Activated naive CD8-positive, alpha-beta T cell treated with anti-CD3 and anti-CD28 coated beads for 36 hours (primary cell): ENCODE measurements around the gene ACAD8. TPM values are rescaled to one million over a fixed set of nuclear protein-coding genes. Genes with fewer than 3 reads are reported as not detected.

Experiments used
- DNase-seq: peaks from one replicate; pipeline ENCODE4 v3.0.0; 2021
- H3K27ac Mint-ChIP-seq: one replicate; pipeline ENCODE4 v1.8.0; 2022; ENCODE audit warnings: mild to moderate bottlenecking, moderate library complexity, mixed read lengths
- H3K27me3 Mint-ChIP-seq: one replicate; pipeline ENCODE4 v1.8.0; 2022; ENCODE audit warnings: mild to moderate bottlenecking, mixed read lengths
- H3K36me3 Mint-ChIP-seq: one replicate; pipeline ENCODE4 v1.8.0; 2021; ENCODE audit warnings: mild to moderate bottlenecking, mixed read lengths
- H3K4me1 Mint-ChIP-seq: one replicate; pipeline ENCODE4 v1.8.0; 2021; ENCODE audit warnings: mixed read lengths
- H3K4me3 Mint-ChIP-seq: one replicate; pipeline ENCODE4 v1.8.0; 2022; ENCODE audit warnings: mild to moderate bottlenecking, moderate library complexity, mixed read lengths
- H3K9me3 Mint-ChIP-seq: one replicate; pipeline ENCODE4 v1.8.0; 2022; ENCODE audit warnings: mixed read lengths
- total RNA-seq, 2 experiments: library from RNA; stranded (reverse); gene quantifications; one replicate each; pipeline ENCODE4 v1.2.3, GENCODE V29; 2021

The ACAD8 gene
- total RNA-seq = 10 to 100 TPM; 20.9 to 21.1 TPM

- no peaks in the 10 kb centered on the region for H3K27me3 Mint-ChIP-seq
- DNase-seq = peak; percentile 97
- H3K4me1 Mint-ChIP-seq = peaks cover 37% of the 10 kb centered on the region
- H3K9me3 Mint-ChIP-seq = no peaks in the 10 kb centered on the region
- H3K27ac Mint-ChIP-seq = peak within 1 kb of the TSS; percentile 86
- peaks cover 13% of the 10 kb centered on the region for H3K36me3 Mint-ChIP-seq
- peak within 1 kb of the TSS; percentile 85 for H3K4me3 Mint-ChIP-seq
Measured at GRCh38 chr11:134253188-134253993, at the start of gene ACAD8, which contains the start of gene THYN1. TSS of gene ACAD8 (plus strand) at chr11:134253568. CDS start at chr11:134253601, 33 bp downstream. TSS of gene THYN1 (minus strand) at chr11:134253352. CDS start at chr11:134252882, 470 bp downstream.

DNA sequence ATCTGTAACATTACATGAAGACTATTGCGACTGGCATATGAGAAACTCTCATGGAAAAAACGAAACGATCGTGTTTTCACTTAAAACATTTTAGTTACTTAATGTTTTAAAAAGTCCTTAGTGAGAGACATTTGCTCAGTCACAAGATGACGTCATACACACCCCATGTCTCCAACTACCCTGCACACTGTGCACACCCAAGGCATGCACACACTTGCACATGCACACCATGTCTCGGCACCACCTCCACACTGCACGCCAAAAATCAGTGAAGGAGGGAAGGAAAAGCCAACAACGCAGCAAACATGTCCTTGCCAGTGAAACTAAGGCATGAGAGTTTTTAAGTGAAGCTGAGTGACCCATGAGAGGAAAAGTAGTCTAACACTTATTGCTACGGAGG is 47.6 kb upstream of the ACAD8 start:
- peaks cover 50% of the 10 kb centered on the region for H3K36me3 Mint-ChIP-seq
- H3K27ac Mint-ChIP-seq = no peak overlapping the region
- H3K4me1 Mint-ChIP-seq = no peaks in the 10 kb centered on the region
- no peaks in the 10 kb centered on the region for H3K27me3 Mint-ChIP-seq
- no peak for DNase-seq
- no peak overlapping the region for H3K4me3 Mint-ChIP-seq
- no peaks in the 10 kb centered on the region for H3K9me3 Mint-ChIP-seq

DNA sequence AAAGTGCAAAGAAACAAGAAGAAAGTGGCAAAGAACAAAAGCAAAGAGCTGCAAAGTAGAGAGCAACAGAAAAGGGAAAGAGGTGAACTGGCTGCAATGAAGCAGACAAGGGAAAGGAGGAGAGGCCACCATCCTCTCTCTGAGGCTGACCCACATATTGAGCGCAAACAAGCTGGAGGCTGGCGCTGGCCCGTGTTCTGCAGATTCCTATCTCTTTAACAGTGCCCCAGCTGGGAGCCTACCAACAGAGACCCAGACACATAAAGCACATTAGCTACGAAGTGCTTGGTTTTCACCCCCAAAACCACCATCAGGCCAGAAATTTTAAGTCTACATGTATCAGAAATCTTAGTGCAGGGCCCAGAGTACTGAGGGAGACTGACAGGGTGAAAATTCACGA is 47.2 kb upstream of the ACAD8 start:
- H3K9me3 Mint-ChIP-seq = no peaks in the 10 kb centered on the region
- no peak overlapping the region for H3K27ac Mint-ChIP-seq
- DNase-seq = no peak
- no peaks in the 10 kb centered on the region for H3K27me3 Mint-ChIP-seq
- no peaks in the 10 kb centered on the region for H3K4me1 Mint-ChIP-seq
- peaks cover 50% of the 10 kb centered on the region for H3K36me3 Mint-ChIP-seq
- H3K4me3 Mint-ChIP-seq = no peak overlapping the region

DNA sequence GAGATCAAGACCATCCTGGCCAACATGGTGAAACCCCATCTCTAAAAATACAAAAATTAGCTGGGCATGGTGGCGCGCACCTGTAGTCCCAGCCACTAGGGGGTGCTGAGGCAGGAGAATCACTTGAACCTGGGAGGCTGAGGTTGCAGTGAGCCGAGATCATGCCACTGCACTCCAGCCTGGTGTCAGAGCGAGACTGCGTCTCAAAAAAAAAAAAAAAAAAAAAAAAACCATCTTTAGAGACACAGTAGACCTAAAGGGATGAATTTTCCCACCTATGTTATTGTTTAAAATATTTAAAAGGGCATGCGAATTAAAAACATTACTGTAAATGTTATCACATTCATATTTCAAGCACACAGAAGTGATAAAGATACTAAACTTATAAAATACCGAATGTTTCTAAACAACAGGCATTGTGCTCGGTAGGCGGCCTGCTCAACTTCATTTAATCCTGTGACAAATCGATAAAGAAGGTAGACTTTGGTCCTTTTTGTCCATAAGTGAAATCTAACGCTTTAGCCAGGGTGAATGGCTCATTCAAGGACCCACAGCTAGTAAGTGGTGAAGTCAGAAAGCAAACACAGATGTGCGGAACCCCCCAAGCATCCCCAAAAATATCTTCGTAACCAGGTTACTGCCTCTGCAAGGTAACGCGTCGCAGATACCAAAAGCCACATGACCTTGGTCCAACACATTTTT is 45.7 kb upstream of the ACAD8 start:
- Mint-ChIP-seq H3K27ac (no peak overlapping the region), H3K9me3 (no peaks in the 10 kb centered on the region), H3K4me3 (no peak overlapping the region), H3K27me3 (no peaks in the 10 kb centered on the region), H3K36me3 (peaks cover 49% of the 10 kb centered on the region), H3K4me1 (no peaks in the 10 kb centered on the region)
- DNase-seq = peak; percentile 63

GRCh38 chr11:134215836-134216235 is 37.5 kb upstream of the ACAD8 start:
- H3K36me3 Mint-ChIP-seq = peaks cover 27% of the 10 kb centered on the region
- H3K27me3 Mint-ChIP-seq = no peaks in the 10 kb centered on the region
- H3K4me1 Mint-ChIP-seq = peaks cover 22% of the 10 kb centered on the region
- no peak for DNase-seq
- no peak overlapping the region for H3K4me3 Mint-ChIP-seq
- no peak overlapping the region for H3K27ac Mint-ChIP-seq
- no peaks in the 10 kb centered on the region for H3K9me3 Mint-ChIP-seq

DNA sequence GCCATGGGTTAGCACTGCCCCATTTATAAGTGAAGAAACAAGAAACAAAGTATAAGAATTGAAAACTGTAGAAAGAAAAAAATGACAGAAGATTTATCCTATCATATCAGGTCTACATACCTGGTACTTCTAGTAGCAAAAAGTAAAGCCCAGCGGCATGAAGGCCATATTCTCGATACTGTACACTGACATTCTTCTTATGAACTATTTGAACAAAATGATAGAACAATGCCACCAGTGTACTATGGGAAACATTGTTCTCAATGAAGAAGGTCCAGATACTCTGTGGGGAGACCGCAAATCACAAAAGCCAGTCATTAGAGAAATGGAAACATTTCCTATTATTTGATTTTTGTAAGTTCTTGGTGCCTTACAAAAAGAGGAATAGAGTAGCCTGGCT is 36.6 kb upstream of the ACAD8 start:
- Mint-ChIP-seq H3K27me3 (no peaks in the 10 kb centered on the region), H3K4me3 (no peak overlapping the region), H3K36me3 (peaks cover 24% of the 10 kb centered on the region)

GRCh38 chr11:134223121-134223520 is 30.2 kb upstream of the ACAD8 start:
- H3K9me3 Mint-ChIP-seq = no peaks in the 10 kb centered on the region
- H3K4me3 Mint-ChIP-seq = peak overlapping the region; percentile 96
- H3K27ac Mint-ChIP-seq = peak overlapping the region; percentile 97
- H3K27me3 Mint-ChIP-seq = no peaks in the 10 kb centered on the region
- peaks cover 33% of the 10 kb centered on the region for H3K36me3 Mint-ChIP-seq
- no peak for DNase-seq
- H3K4me1 Mint-ChIP-seq = peaks cover 54% of the 10 kb centered on the region

More for the DNA sequence above, 36.6 kb upstream of the ACAD8 start:
- H3K27ac Mint-ChIP-seq = no peak overlapping the region
- no peaks in the 10 kb centered on the region for H3K9me3 Mint-ChIP-seq
- H3K4me1 Mint-ChIP-seq = peaks cover 28% of the 10 kb centered on the region
- DNase-seq = no peak

DNA sequence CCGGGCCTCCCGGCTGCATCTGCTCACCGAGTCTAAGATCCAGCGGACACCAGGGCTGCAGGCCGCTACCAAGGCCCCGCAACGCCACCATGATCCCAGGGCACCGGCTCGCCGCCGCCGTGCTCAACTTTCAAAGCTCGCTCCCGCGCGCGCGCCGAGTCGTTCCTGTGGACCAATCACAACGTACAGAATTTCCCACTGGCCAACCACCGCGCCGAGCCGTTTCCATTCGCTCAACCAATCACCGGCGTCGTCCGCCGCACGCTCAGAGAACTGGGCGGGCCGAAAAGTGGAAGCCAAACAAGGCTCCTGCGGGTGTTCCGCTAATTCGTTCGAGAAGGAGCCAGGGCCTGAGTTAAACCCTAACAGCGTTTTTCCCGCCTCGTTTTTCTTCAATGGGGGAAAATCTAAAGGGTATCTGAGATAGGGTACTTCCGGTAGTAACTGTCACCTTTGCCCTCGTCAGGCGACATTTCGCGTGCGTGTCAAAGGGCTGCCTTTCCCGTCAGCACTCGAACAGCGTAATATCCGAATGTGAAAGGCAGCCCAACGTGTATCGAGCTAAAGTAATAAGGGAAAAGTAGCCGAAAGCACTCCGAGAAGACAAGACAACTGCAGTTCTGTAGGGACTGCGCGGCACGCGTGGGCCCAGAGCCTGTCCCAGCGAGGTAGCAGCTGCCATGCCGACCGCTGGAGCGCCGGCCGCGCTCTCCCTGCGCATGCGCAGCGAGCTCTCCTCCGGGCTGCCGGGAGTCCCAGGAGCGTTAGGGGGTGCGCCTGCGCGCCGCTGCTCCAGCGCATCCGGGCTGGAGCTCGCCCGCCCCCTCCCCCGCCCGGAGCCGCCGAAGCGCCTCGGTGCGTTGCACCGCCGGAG is 29.3 kb upstream of the ACAD8 start, which contains the start of the genes NCAPD3 and VPS26B:
TSS of gene NCAPD3 (minus strand) at position 132 of the 874 bp plus-strand sequence. CDS start at position 91, 41 bp downstream.
TSS of gene VPS26B (plus strand) at position 836 of the 874 bp plus-strand sequence. CDS start 452 bp downstream, outside the sequence.
- Mint-ChIP-seq H3K4me1 (peaks cover 62% of the 10 kb centered on the region), H3K27me3 (no peaks in the 10 kb centered on the region), H3K36me3 (peaks cover 24% of the 10 kb centered on the region), H3K27ac (peak within 1 kb of the TSS; percentile 97), H3K4me3 (peak within 1 kb of the TSS; percentile 96), H3K9me3 (no peaks in the 10 kb centered on the region)
- DNase-seq = peak; percentile 96

DNA sequence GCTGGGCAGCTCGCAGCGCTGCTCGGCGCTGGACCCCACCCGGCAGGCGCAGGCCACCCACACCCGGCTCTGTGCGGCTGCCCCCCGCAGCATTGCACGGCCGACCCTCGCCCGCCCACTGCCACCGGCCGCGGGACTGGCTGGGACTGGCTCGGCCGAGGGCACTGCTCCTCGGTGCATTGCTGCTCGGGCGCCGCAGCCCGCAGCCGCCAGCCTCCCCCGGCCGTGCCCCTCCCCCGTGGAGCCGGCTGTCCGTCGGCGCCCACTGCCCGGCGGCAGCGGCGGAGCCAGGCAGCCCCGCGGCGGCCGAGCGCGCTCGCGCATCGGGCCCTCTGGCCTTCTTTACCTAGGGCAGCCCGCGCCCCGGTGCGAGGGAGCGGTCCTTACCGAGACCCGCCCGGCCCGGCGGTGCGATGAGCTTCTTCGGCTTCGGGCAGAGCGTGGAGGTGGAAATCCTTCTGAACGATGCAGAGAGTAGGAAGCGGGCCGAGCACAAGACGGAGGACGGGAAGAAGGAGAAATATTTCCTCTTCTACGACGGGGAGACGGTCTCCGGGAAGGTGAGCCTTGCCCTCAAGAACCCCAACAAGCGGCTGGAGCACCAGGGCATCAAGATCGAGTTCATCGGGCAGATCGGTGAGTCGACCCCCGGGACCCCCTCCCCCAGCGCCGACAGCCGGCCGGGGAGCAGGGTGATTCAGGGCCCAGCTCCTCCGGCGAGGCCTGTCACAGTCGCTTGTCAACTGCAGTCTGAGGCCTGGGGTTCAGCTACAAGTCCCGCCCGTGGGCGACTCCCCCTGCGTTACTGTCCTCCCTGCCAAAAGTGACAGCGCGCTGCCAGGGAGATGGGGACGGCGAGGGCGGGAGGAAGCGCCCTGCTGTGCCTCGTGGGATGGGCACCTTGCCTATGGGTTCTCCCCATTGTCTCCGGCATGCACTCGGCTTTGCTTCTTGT is 28.4 kb upstream of the ACAD8 start:
- Mint-ChIP-seq H3K4me1 (peaks cover 71% of the 10 kb centered on the region), H3K27ac (peak overlapping the region; percentile 84), H3K36me3 (peaks cover 26% of the 10 kb centered on the region), H3K9me3 (no peaks in the 10 kb centered on the region), H3K27me3 (no peaks in the 10 kb centered on the region), H3K4me3 (peak overlapping the region; percentile 87)
- DNase-seq = peak; percentile 77

DNA sequence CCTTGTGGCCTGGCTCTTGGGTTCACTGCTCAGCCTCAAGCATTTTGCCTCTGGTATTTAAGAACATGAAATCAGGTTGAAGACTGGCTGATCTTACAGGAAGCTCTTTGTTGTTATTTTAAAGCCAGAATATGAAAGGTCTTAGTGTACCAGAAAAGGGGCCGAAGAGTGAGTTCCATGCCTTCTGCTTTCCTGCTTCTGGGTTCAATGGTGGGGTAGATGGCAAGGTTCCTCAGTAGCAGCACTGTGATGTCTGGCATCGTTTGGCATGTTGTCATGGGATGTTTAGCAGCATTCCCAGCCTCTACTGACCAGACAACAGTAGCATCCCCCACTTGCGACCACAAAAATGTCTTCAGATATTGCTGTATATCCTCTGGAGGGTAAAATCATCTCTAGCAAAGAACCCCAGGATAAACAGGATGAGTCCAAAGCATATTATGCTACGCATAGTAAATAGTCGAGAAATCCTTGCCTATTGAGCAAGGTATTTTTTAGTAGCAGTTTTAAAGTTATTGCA is 26.5 kb upstream of the ACAD8 start:
- Mint-ChIP-seq H3K4me1 (peaks cover 73% of the 10 kb centered on the region), H3K27me3 (no peaks in the 10 kb centered on the region), H3K9me3 (no peaks in the 10 kb centered on the region), H3K36me3 (peaks cover 21% of the 10 kb centered on the region), H3K4me3 (peak overlapping the region; percentile 87), H3K27ac (no peak overlapping the region)
- DNase-seq = no peak

DNA sequence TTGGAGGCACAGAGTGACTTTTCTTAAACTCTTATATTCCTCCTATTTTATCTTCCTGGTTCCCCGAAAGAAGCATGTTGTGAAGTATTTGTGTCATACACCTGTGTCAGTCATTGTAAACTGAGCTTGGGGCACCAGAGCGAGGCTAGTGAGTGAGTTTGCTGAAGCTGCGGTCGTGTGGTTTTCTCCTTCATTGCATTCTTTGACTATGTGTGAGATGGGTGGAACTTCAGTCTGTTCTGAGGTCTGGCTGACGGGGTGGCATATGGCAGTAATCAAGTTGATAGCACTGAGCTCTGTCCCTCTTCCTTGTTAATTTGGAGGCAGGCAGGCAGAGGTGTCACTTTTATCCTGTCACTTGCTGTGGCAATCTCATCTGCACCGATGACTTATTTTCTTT is 24.7 kb upstream of the ACAD8 start:
- DNase-seq = peak; percentile 31
- Mint-ChIP-seq H3K36me3 (peaks cover 6% of the 10 kb centered on the region), H3K9me3 (no peaks in the 10 kb centered on the region), H3K4me1 (peaks cover 65% of the 10 kb centered on the region), H3K27ac (no peak overlapping the region), H3K4me3 (no peak overlapping the region), H3K27me3 (no peaks in the 10 kb centered on the region)

- no peaks in the 10 kb centered on the region for H3K27me3 Mint-ChIP-seq
- peaks cover 6% of the 10 kb centered on the region for H3K36me3 Mint-ChIP-seq
- H3K4me1 Mint-ChIP-seq = peaks cover 62% of the 10 kb centered on the region
- H3K9me3 Mint-ChIP-seq = no peaks in the 10 kb centered on the region
- no peak overlapping the region for H3K27ac Mint-ChIP-seq
- no peak overlapping the region for H3K4me3 Mint-ChIP-seq
- no peak for DNase-seq
Measured at GRCh38 chr11:134229126-134229790, 24.1 kb upstream of the ACAD8 start.

DNA sequence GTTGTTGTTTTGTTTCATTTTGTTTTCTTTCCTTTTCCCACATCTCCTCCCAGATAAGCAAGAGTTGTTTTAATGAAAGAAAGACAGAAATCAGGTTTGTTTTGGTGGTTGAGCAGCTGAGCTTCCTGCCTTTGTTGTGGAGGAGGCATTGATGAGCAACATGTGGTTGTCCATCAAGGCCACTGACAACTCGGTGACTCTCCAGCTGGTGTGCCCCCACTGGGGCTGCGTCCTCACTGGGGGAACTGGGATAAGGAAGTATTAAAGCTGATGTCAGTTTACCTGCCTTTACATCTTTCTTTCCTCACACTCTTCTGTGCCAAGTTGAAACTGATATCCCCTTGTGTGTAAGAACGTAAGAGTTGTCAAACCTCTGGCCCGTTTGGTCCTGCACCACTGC is 23.0 kb upstream of the ACAD8 start:
- Mint-ChIP-seq H3K27ac (no peak overlapping the region), H3K36me3 (peaks cover 6% of the 10 kb centered on the region)

More for the DNA sequence above, 23.0 kb upstream of the ACAD8 start:
- no peak for DNase-seq
- Mint-ChIP-seq H3K4me1 (peaks cover 62% of the 10 kb centered on the region), H3K9me3 (no peaks in the 10 kb centered on the region), H3K27me3 (no peaks in the 10 kb centered on the region), H3K4me3 (no peak overlapping the region)
